HepG2 (cell line): Measurements from ENCODE around the gene OR1F1. TPM values are rescaled to one million over a fixed set of nuclear protein-coding genes. Genes with fewer than 3 reads are reported as not detected.

Experiments
- ATAC-seq: fragments of 200-7000 bp; cut with Tn5 transposase; 3 replicates; pipeline ENCODE4 v1.9.1; 2020; ENCODE audit warnings: mild to moderate bottlenecking, moderate library complexity
- Bru-seq: library from RNA; stranded (reverse); fragments of 400-500 nt; gene quantifications from one replicate; lab custom pipeline; 2021; lab: Mats Ljungman, UMichigan
- BruChase-seq, 2 experiments: library from RNA; stranded (reverse); fragments of 400-500 nt; gene quantifications; one replicate each; lab custom pipeline; 2021; lab: Mats Ljungman, UMichigan
- BruUV-seq: library from RNA; stranded (reverse); fragments of 400-500 nt; replicated peaks from 2 replicates; lab custom pipeline; 2021; lab: Mats Ljungman, UMichigan
- CTCF ChIA-PET: fragments of 300-600 bp; formaldehyde crosslinking; extraction: SDS; loops from one replicate; lab custom pipeline; 2021; ENCODE audit warnings: low total read pairs, inconsistent platforms, low intra/inter-chr PET ratio; lab: Yijun Ruan, JAX
- POLR2A ChIA-PET: fragments of 350-600 bp; sonication (Branson Sonifier 250); formaldehyde crosslinking; loops from one replicate; lab custom pipeline; 2020; ENCODE audit warnings: antibody characterized with exemption, inconsistent platforms; lab: Yijun Ruan, JAX
- DNase-seq: peaks from one replicate; pipeline ENCODE4 v3.0.0-alpha.2; 2015; ENCODE audit warnings: low spot score
- FAIRE-seq: peaks from 3 replicates; lab custom pipeline; 2011; peaks lifted over from hg19 to GRCh38; lab: Jason Lieb, UNC
- H2AFZ ChIP-seq: one replicate; pipeline ENCODE4 v1.6.1; 2011; ENCODE audit warnings: low read length, inconsistent platforms
- H3K27ac ChIP-seq: fragments of 300-600 bp; 3 replicates; pipeline ENCODE4 v1.8.0; 2011; ENCODE audit warnings: mixed run types, mild to moderate bottlenecking, mixed read lengths, low read length, inconsistent platforms; ENCODE audit not compliant: insufficient read depth; ENCODE audit errors: extremely low read length
- H3K27me3 ChIP-seq, 2 experiments: fragments of 200-600 bp in 1 of 2; 2 replicates in 1 of 2; 3 replicates in 1 of 2; pipeline versions ENCODE4 v1.6.0 to v1.8.0; 2011; ENCODE audit warnings: low read length in 2 of 2, mild to moderate bottlenecking in 2 of 2, moderate library complexity in 2 of 2, inconsistent platforms in 1 of 2; ENCODE audit not compliant: insufficient read depth in 2 of 2, control insufficient read depth in 1 of 2
- H3K36me3 ChIP-seq, 2 experiments: fragments of 200-600 bp in 1 of 2; replicated peaks in 1 of 2; 2 replicates in 1 of 2; 3 replicates in 1 of 2; pipeline versions ENCODE4 v1.5.1 to v1.8.0; 2011; ENCODE audit warnings: low read length in 2 of 2, inconsistent platforms in 1 of 2; ENCODE audit not compliant: insufficient read depth in 2 of 2, control insufficient read depth in 1 of 2
- H3K4me1 ChIP-seq: 2 replicates; pipeline ENCODE4 v1.5.1; 2012; ENCODE audit warnings: low read length, inconsistent platforms; ENCODE audit not compliant: insufficient read depth
- H3K4me2 ChIP-seq: 2 replicates; pipeline ENCODE4 v1.6.0; 2011; ENCODE audit warnings: low read depth, low read length, inconsistent platforms
- H3K4me3 ChIP-seq, 3 experiments: fragments of 200-600 bp in 1 of 3; sonication (generic), shearing (Covaris generic) in 1 of 3; replicated peaks in 1 of 3; 2 replicates each; pipeline ENCODE4 v1.5.1; 2011 to 2016; ENCODE audit warnings: low read length in 3 of 3, inconsistent platforms in 2 of 3, low read depth in 2 of 3, mild to moderate bottlenecking in 2 of 3, control low read depth in 1 of 3, mixed read lengths in 1 of 3; ENCODE audit not compliant: insufficient read depth in 1 of 3
- H3K79me2 ChIP-seq: one replicate; pipeline ENCODE4 v1.6.1; 2011; ENCODE audit warnings: low read length, inconsistent platforms; ENCODE audit not compliant: insufficient read depth
- H3K9ac ChIP-seq: 2 replicates; pipeline ENCODE4 v1.6.0; 2011; ENCODE audit warnings: mild to moderate bottlenecking, low read depth, low read length, inconsistent platforms; ENCODE audit not compliant: insufficient read depth
- H3K9me3 ChIP-seq: 2 replicates; pipeline ENCODE4 v1.5.1; 2012; ENCODE audit warnings: mild to moderate bottlenecking, low read length
- H4K20me1 ChIP-seq: 2 replicates; pipeline ENCODE4 v1.6.0; 2011; ENCODE audit warnings: inconsistent platforms, mild to moderate bottlenecking, low read length, moderate library complexity; ENCODE audit not compliant: insufficient read depth
- ETV5 ChIP-seq: IDR thresholded peaks from 2 replicates; pipeline ENCODE4 v1.6.1; 2018; ENCODE audit warnings: missing biosample characterization, missing genetic modification reagents, inconsistent platforms, borderline replicate concordance
- GTF3A ChIP-seq: sonication (generic); formaldehyde crosslinking; conservative IDR thresholded peaks from 2 replicates; pipeline ENCODE4 v1.4.0; 2020; ENCODE audit warnings: mild to moderate bottlenecking, missing genetic modification reagents
- PRDM10 ChIP-seq: sonication (generic); formaldehyde crosslinking; IDR thresholded peaks from 2 replicates; pipeline ENCODE4 v1.4.0; 2020; ENCODE audit warnings: low read depth, missing genetic modification reagents
- THAP7 ChIP-seq: sonication (generic); formaldehyde crosslinking; IDR thresholded peaks from 2 replicates; pipeline ENCODE4 v1.8.1; 2023; ENCODE audit warnings: mild to moderate bottlenecking, missing genetic modification reagents
- ZBTB8A ChIP-seq: sonication (generic); formaldehyde crosslinking; IDR thresholded peaks from 2 replicates; pipeline ENCODE4 v1.4.0; 2020; ENCODE audit warnings: mild to moderate bottlenecking, low read depth, missing genetic modification reagents, borderline replicate concordance
- ZNF354B ChIP-seq: sonication (generic); formaldehyde crosslinking; IDR thresholded peaks from 2 replicates; pipeline ENCODE4 v1.8.0; 2022; ENCODE audit warnings: mild to moderate bottlenecking, missing genetic modification reagents
- ZNF362 ChIP-seq: sonication (generic); formaldehyde crosslinking; IDR thresholded peaks from 2 replicates; pipeline ENCODE4 v1.4.0; 2020; ENCODE audit warnings: missing genetic modification reagents, mild to moderate bottlenecking, borderline replicate concordance
- ZNF550 ChIP-seq: sonication (generic); formaldehyde crosslinking; IDR thresholded peaks from 2 replicates; pipeline ENCODE4 v1.4.0; 2020; ENCODE audit warnings: mild to moderate bottlenecking, missing genetic modification reagents, borderline replicate concordance
- ZNF577 ChIP-seq: sonication (generic); formaldehyde crosslinking; IDR thresholded peaks from 2 replicates; pipeline ENCODE4 v1.4.0; 2020; ENCODE audit warnings: mild to moderate bottlenecking, low read depth, missing genetic modification reagents, borderline replicate concordance
- ZNF772 ChIP-seq: sonication (generic); formaldehyde crosslinking; IDR thresholded peaks from 2 replicates; pipeline ENCODE4 v1.5.0; 2020; ENCODE audit warnings: mild to moderate bottlenecking, missing genetic modification reagents
- WGBS: methylation state at CpG from one replicate; pipeline ENCODE4 v1.1.6; 2017; ENCODE audit warnings: low lambda C conversion rate; 5-methylcytosine and 5-hydroxymethylcytosine counted together
- in situ Hi-C: cut with HindIII; loops from 2 replicates; pipeline ENCODE4 v1.10.0; 2017; ENCODE audit warnings: low pct_unique_long_range_greater_than_20kb; ENCODE audit not compliant: extremely low pct_ligation_motif_present
- intact Hi-C: fragments of 100-400 bp; cut with micrococcal nuclease; formaldehyde crosslinking; loops from one replicate; pipeline ENCODE4 v1.10.0; 2022; ENCODE audit not compliant: unreplicated experiment
- long read RNA-seq, 2 experiments: library from RNA in 1 of 2; library from polyadenylated mRNA in 1 of 2; stranded (forward) in 1 of 2; unstranded in 1 of 2; transcript quantifications; one replicate each; pipeline ENCODE4 v2.0.0, GENCODE V29; 2019 to 2022
- polyA minus RNA-seq, 3 experiments: library from RNA; depleted of rRNA, polyadenylated mRNA; stranded (reverse); fragments of >200 nt; gene quantifications; 2 replicates each; pipeline ENCODE4 v1.2.3, GENCODE V29; 2011; ENCODE audit warnings: low replicate concordance in 1 of 3
- polyA plus RNA-seq, 8 experiments: library from polyadenylated mRNA; depleted of rRNA in 3 of 8; stranded (reverse) in 7 of 8; unstranded in 1 of 8; fragments of >200 nt; fragmentation: Illumina TruSeq in 4 of 8; extraction: Trizol in 4 of 8; gene quantifications; 2 replicates each; pipeline versions ENCODE4 v1.2.1 to v1.2.3, GENCODE V29; 2011 to 2016; ENCODE audit warnings: low read depth in 4 of 8, missing spikeins in 1 of 8, mixed read lengths in 1 of 8; ENCODE audit not compliant: insufficient read depth in 1 of 8
- total RNA-seq, 5 experiments: library from RNA; depleted of rRNA; stranded (reverse); fragments of >200 nt; fragmentation: Illumina TruSeq; extraction: Trizol; gene quantifications; 2 replicates each; pipeline ENCODE4 v1.2.3, GENCODE V29; 2016; ENCODE audit warnings: low read depth in 1 of 5

The OR1F1 gene
- total RNA-seq (2016; rRNA removed; fragmentation: Illumina TruSeq; extraction: Trizol) = not detected in 2 replicates
- not detected in 2 replicates for total RNA-seq (2016; cell fraction: cytosol; rRNA removed; fragmentation: Illumina TruSeq; extraction: Trizol; ENCODE audit: low read depth)
- total RNA-seq (2016; cell fraction: insoluble cytoplasmic fraction; rRNA removed; fragmentation: Illumina TruSeq; extraction: Trizol) = 0.15 TPM in 1 of 2 replicates, not detected in the other
- total RNA-seq (2016; cell fraction: membrane; rRNA removed; fragmentation: Illumina TruSeq; extraction: Trizol) = not detected in 2 replicates
- total RNA-seq (2016; cell fraction: nucleus; rRNA removed; fragmentation: Illumina TruSeq; extraction: Trizol) = not detected in 2 replicates
- 0.90 and 0.97 TPM in 2 replicates for polyA plus RNA-seq (2011; rRNA removed)
- 0.94 and 1.1 TPM in 2 replicates for polyA plus RNA-seq (2011; cell fraction: cytosol; rRNA removed)
- 0.88 and 1.3 TPM in 2 replicates for polyA plus RNA-seq (2011; cell fraction: nucleus; rRNA removed)
- polyA plus RNA-seq (2012) = 0.25 and 0.40 TPM in 2 replicates
- polyA plus RNA-seq (2016; cell fraction: cytosol; fragmentation: Illumina TruSeq; extraction: Trizol; ENCODE audit: low read depth) = not detected in 2 replicates
- polyA plus RNA-seq (2016; cell fraction: insoluble cytoplasmic fraction; fragmentation: Illumina TruSeq; extraction: Trizol; ENCODE audit: low read depth) = not detected in 2 replicates
- polyA plus RNA-seq (2016; cell fraction: membrane; fragmentation: Illumina TruSeq; extraction: Trizol; ENCODE audit: low read depth) = not detected in 2 replicates
- 0.53 TPM in 1 of 2 replicates, not detected in the other for polyA plus RNA-seq (2016; cell fraction: nucleus; fragmentation: Illumina TruSeq; extraction: Trizol; ENCODE audit: insufficient read depth, low read depth)
- polyA minus RNA-seq (2011; rRNA and poly(A)+ RNA removed; ENCODE audit: low replicate concordance) = 4.7 and 5.0 TPM in 2 replicates
- polyA minus RNA-seq (2011; cell fraction: cytosol; rRNA and poly(A)+ RNA removed) = 0.69 TPM in 1 of 2 replicates, not detected in the other
- 0.64 TPM in 1 of 2 replicates, not detected in the other for polyA minus RNA-seq (2011; cell fraction: nucleus; rRNA and poly(A)+ RNA removed)
- Bru-seq, nascent RNA = percentile 32 among the genes with signal in this experiment
- percentile 6 among the genes with signal in this experiment for BruChase-seq, experiment 1, labeled RNA remaining after a 6-hour chase
- BruChase-seq, experiment 2, labeled RNA remaining after a 2-hour chase = percentile 31 among the genes with signal in this experiment
- long read RNA-seq, experiment 1 = 0 reads
- long read RNA-seq, experiment 2 = 0 reads

GRCh38 chr16:3187798-3188674 lies at the start of gene OR1F1:
OR1F1 (plus strand) TSS chr16:3188204.
- H4K20me1 ChIP-seq = no peaks in the 10 kb centered on the region
- peak within 1 kb of the TSS; percentile 72 to 91 (median 76) for H3K4me3 ChIP-seq
- H2AFZ ChIP-seq = peak within 1 kb of the TSS; percentile 83
- ATAC-seq (peak; percentile 16), DNase-seq (peak; percentile 71), FAIRE-seq (peak; percentile 49)
- no TSS peak for BruUV-seq
- peak within 1 kb of the TSS; percentile 40 for H3K27ac ChIP-seq
- no peaks in the 10 kb centered on the region for H3K27me3 ChIP-seq
- under 1% methylated on average over 49 of the region's 51 CpGs for WGBS
- in situ Hi-C loops = no loop called here
- no peaks in the 10 kb centered on the region for H3K79me2 ChIP-seq
- peak within 1 kb of the TSS; percentile 57 for H3K9ac ChIP-seq
- intact Hi-C loops = loop anchor here (5.0 kb wide), 1 partner anchor 36 kb away; no protein-coding TSS in a partner anchor
- ChIA-PET POLR2A (interaction anchor here (0.6 to 3.0 kb wide), 11 partner anchors 10 to 165 kb away, joined by 3 to 22 read pairs (median 4); partner anchors contain the start of gene ZNF213), CTCF (no interaction called here)
- H3K4me2 ChIP-seq = peak within 1 kb of the TSS; percentile 88
- H3K36me3 ChIP-seq = no peaks in the 10 kb centered on the region
- no peaks in the 10 kb centered on the region for H3K9me3 ChIP-seq
- peaks cover 43% of the 10 kb centered on the region for H3K4me1 ChIP-seq
- TF ChIP-seq ZNF354B (CRISPR knock-in tag) = no peak
- no peak for TF ChIP-seq PRDM10 (CRISPR knock-in tag)
- TF ChIP-seq ZNF362 (CRISPR knock-in tag) = peak; percentile 99
- no peak for TF ChIP-seq ZNF772 (CRISPR knock-in tag)
- no peak for TF ChIP-seq THAP7 (CRISPR knock-in tag)
- TF ChIP-seq ZBTB8A (CRISPR knock-in tag) = no peak
- TF ChIP-seq ZNF577 (CRISPR knock-in tag) = no peak
- TF ChIP-seq ZNF550 (CRISPR knock-in tag) = no peak
- TF ChIP-seq GTF3A (CRISPR knock-in tag) = 0 out of 2 replicates have a peak, but pooled peaks have one; percentile 28
- TF ChIP-seq ETV5 = peak; percentile 39; the same call in 1 of the 2 replicates
